Forelimb muscle (tissue), 1 donor: Measurements from ENCODE around the gene PIEZO2. TPM values are rescaled to one million over a fixed set of nuclear protein-coding genes. Genes with fewer than 3 reads are reported as not detected.
A peak's percentile ranks its signal among the peaks of the same experiment; 100 is the strongest.

Source experiments
- DNase-seq: peaks from one replicate; pipeline ENCODE4 v3.0.0-alpha.2; 2013; ENCODE audit warnings: low read depth
- polyA plus RNA-seq: library from polyadenylated mRNA; unstranded; fragments of 120-200 nt; gene quantifications from one replicate; pipeline ENCODE4 v1.2.1, GENCODE V29; 2013; ENCODE audit not compliant: insufficient read length

The PIEZO2 gene
- polyA plus RNA-seq, 1 donor = 31.0 TPM

DNA sequence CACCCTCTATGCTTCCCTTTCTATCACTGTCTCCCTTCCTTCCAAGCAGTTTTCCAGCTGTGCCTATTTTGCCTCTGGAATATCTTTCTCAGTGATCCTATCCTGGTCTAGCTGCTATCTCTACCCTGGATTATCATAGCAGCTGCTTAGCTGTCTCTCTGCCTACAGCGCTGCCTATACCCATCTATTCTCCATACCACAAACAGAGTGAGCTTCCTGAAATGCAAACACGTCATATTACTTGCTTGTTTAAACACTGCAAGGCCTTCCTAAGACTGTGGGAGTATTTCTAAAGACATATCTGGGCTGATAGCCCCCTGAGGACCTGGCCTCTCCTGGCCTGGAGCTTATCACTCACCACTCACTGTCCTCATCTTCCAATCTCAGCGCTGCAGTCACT is 403.4 kb downstream of the PIEZO2 start:
- DNase-seq = no peak

DNA sequence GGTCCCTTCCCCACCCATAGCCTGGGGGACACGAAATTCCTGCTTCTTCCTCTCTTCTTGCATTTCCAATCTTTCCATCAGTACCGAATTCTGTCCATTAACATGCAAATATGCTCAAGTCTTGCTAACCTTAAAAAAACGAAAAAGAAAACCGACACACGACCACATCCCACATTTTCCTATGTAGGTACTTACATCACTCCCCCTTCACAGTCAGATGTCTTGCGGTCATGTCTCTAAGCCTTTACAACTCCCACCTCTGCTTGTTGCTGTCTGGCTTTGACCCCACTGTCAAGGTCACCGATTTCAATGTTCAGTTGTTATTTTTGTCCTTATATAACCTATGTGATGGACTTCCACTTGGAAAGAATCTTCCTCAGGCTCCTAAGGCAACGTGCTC is 404.1 kb downstream of the PIEZO2 start:
- no peak for DNase-seq

GRCh38 chr18:10743766-10744165 is 405.6 kb downstream of the PIEZO2 start:
- DNase-seq = no peak

DNA sequence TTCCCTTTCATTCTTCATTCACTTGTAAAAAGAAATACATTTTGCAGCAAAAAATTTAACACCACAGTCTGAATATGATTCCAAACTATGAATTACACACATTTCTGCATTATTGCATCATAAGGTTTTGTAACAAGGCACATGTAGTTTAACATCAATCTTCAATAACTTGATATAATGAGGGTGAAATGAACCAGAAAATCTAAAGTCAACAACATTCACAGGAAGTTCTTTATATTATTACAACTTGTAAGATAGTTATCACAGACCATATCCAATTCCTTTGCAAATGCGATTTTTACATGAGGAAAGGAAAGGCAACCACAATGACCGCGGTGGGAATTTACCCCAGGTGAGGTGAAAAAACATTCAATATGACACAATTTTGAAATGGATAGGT is 410.2 kb downstream of the PIEZO2 start:
- DNase-seq = no peak

DNA sequence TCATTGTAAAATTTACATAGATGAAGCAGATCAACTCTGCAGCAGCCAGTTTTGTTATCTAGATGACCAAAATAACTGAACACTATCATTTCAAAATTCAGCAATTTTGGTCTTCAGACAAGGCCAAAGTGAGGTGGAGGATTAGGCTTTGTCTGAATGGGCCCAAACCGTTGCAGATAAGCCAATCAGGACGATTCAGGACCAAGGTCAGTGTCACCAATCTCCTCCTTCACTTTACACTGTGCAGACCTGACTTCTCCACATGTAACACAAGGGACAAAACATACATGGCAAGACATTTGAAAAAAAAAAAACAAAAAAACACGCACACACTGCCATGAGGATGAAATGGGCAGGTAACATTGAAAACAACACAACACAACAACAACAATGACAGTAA is 412.4 kb downstream of the PIEZO2 start:
- no peak for DNase-seq

DNA sequence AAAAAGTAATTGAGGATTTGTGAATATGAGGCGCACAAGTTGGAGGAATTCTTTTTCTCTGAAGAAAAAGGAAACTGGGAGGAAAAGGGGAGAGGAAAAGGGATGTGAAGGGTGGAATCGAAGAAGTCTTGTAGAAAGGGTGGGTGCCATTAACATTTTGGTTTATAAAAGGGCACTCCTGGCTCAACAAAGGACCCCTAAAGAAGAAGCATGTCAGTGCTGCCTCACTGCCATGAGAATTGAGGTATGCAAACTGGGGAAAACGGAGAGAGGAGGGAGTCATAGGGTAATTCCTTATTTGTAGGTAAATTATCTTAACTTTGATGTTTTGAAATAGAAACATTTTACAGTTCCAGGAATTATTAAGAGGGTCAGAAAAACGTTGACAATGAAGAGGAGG is 416.4 kb downstream of the PIEZO2 start:
- DNase-seq = no peak

DNA sequence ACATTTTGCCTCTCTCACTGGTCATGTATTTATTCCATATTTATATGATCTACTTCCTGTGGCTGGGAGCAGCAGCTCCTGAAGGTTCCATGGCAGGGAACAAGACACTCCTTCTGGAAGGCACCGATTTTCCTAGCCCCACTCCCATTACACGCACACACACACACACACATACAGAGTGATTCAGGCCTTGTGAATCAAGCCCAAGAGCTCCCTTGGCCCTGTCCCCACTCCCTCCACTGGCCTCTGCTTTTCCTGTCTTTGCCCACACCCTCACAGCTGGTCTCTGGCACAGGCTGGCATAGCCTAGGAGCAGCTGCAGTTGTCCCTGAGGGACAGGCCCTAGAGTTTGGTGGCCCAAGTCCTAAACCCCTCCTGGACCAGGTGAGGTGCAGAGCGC is 421.9 kb downstream of the PIEZO2 start:
- DNase-seq = no peak

- no peak for DNase-seq
Observed at GRCh38 chr18:10726198-10727068, 422.9 kb downstream of the PIEZO2 start.

DNA sequence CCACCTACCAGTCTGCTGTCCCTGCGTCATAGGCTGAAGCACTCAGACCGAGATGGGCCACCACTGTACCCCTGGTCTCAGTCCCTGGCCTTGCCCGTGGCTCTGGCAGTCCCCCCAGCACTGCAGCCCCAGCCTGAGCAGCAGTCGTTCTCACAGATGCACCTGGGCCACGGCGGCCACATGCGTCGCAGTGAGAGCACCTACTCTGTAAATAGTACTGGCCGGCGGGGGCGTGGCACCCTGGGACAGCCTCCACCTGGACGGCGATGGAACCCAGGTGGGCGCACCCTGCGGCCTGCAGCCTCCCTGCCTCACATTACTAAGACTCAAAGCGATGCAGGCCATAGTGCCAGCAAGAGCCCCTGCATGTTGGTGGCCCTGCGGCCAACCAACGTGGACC is 424.7 kb downstream of the PIEZO2 start:
- no peak for DNase-seq

DNA sequence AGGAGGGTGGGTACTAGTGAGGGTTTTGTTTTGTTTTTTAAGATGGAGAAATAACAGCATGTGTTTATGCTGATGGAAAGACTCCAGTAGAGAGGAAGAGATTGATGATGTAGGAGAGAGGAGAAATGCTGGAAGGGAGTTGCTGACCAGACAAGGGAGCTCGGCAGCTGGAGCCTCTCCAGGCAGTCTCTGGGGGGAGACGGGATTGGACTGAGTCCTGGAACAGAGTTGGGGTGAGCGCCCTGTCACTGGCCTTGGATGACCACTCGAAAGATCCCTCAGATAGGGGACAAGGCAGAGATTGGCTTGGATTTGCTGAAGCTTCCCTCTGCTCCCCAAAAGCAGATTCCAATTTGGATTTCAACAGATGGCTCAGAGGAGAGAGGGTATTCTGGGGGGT is 425.9 kb downstream of the PIEZO2 start:
- DNase-seq = no peak

- DNase-seq = no peak
Observed at GRCh38 chr18:10718809-10719208, 430.6 kb downstream of the PIEZO2 start.

GRCh38 chr18:10715791-10716190 is 433.6 kb downstream of the PIEZO2 start:
- DNase-seq = no peak

- DNase-seq = no peak
Observed at GRCh38 chr18:10713409-10713808, 436.0 kb downstream of the PIEZO2 start.

GRCh38 chr18:10707294-10707693 is 442.1 kb downstream of the PIEZO2 start:
- no peak for DNase-seq

GRCh38 chr18:10705786-10706185 is 443.6 kb downstream of the PIEZO2 start:
- no peak for DNase-seq

DNA sequence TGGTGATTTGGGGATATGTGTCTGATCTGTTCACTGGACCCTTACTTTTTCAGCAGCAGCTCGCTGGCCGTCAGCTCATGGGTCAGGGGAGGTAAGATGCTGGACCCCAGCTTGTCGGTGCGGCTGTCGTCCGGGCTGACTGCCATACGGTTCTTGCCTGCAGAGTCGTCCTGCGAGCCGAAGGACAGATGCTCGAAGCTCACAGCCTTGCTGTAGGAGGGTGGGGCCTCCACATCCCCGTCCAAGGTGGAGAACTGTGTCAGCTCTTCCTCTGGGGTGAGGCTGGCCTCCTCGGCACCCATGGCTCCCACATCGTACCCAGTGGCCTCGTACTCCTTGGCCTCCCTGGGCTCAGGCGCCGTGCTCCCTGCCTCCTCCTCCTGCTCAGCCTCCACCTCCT is 444.1 kb downstream of the PIEZO2 start:
- no peak for DNase-seq

DNA sequence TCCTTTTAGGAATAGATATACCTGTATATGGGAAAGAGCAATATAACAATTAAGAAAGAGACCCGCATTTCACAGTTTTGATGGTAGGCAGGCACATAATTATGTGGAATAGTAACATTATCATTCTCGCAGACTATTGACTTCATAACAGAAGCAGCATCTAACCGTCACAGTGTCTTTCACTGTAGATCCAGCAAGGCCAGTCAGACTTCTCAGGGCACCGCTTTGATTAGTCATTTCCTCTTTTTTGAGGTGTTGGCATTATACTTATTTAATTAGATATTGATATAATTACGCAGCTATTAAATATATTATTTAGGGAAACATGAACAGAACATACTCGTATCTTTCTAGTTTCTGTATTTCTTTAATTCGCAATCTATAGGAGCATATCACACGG is 447.2 kb downstream of the PIEZO2 start:
- DNase-seq = no peak

- DNase-seq = no peak
Observed at GRCh38 chr18:10690366-10690765, 459.0 kb downstream of the PIEZO2 start.

- no peak for DNase-seq
Observed at GRCh38 chr18:10690035-10690329, 459.4 kb downstream of the PIEZO2 start.

DNA sequence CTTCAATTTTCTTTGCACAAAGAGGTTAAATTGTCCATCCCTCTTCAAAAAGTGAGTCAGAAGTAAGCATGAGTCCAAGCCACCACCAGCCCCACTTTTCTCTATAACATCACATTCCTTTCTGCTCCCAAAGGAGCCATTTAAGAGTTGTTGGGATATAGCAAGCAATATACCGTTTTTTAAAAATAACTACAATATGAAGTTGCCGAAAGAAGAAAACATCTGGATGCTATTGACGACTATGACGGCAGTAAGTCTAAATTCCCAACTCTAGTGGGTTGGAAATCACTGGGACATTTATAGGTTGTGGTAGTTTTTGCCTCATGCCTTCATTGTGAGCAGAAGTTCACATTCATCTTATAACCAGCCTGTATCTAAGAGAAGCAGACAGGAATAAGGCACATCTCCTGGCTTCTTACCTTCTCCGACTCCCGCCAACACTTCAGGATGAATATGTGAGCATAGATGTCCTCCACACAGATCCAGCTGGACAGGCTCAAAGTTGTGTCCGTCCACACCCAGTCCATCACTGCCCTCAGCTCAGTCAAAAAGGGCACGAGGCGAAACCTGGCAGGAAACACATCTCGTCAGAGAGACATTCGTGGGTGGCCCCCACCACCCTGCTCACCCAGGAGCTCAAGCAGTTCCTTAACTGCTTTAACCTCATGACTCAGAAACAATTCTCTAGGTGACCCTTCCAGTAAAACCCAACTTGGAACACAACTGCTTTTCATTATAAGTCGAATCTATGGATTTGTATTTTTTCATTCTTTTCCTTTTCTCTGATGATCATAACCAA is 459.9 kb downstream of the PIEZO2 start:
- DNase-seq = peak; percentile 90

DNA sequence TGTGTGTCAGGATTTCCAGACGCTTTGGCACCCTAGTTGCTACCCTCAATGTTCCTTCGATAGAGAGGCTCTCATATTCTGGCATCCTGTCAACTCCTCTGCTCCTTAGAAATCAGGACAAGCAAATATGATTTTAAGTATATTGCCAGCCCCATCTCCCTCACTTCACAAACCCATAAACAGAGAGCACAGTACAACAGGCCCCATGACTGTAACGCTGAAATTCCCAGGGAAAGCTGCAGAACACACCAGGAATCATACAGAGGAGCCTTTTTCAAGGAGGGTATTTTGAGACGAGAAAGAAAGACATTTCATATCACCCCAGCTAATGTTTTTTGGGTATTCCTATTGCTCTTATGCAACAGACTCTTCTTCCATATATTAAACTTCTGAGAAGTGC is 460.6 kb downstream of the PIEZO2 start:
- no peak for DNase-seq

- DNase-seq = no peak
Observed at GRCh38 chr18:10687161-10687925, 462.0 kb downstream of the PIEZO2 start.

- DNase-seq = no peak
Observed at GRCh38 chr18:10686308-10686707, 463.1 kb downstream of the PIEZO2 start.
